ENCODE results near the gene SERPINA1. TPM values are rescaled to one million over a fixed set of nuclear protein-coding genes. Genes with fewer than 3 reads are reported as not detected.

SERPINA1 gene
- total and polyA plus RNA-seq, 8 donors: 10.5 to 1,332 (median 80.3) TPM

- intact Hi-C loops (cut with DNase I; ENCODE audit: low total_unique reads): no loop called here
- no peak overlapping the region for H3K4me3 ChIP-seq
- 81 to 90% (median 85%) methylated on average over 7 to 8 of the region's 8 CpGs for WGBS, 5 donors
- H3K27ac ChIP-seq: no peak overlapping the region
- peaks cover 0 to 17% (median 8%) of the 10 kb centered on the region in 4 donors for H3K4me1 ChIP-seq
- no peaks in the 10 kb centered on the region for H3K36me3 ChIP-seq
- no peak for TF ChIP-seq CTCF (IDR thresholded peaks at IDR 0.05)
- no peak for TF ChIP-seq POLR2AphosphoS5 (IDR thresholded peaks at IDR 0.05)
- no peak for TF ChIP-seq POLR2A (IDR thresholded peaks at IDR 0.05)
- no peak for TF ChIP-seq EP300 (IDR thresholded peaks at IDR 0.05)
- DNase-seq: no peak
- H3K9me3 ChIP-seq: no peaks in the 10 kb centered on the region
- H3K27me3 ChIP-seq: peaks cover 0 to 4% (median 0%) of the 10 kb centered on the region in 3 donors
Observed at GRCh38 chr14:94343238-94344005, 45.0 kb downstream of the SERPINA1 start.

GRCh38 chr14:94342334-94342934, 46.0 kb downstream of the SERPINA1 start:
- peak; percentile 91 to 94 for DNase-seq
- Histone ChIP-seq H3K27ac (peak overlapping the region in 2 of 5 donors; percentile 26 to 38), H3K27me3 (peaks cover 0 to 4% (median 0%) of the 10 kb centered on the region in 3 donors), H3K4me3 (no peak overlapping the region), H3K4me1 (peaks cover 0 to 17% (median 8%) of the 10 kb centered on the region in 4 donors), H3K9me3 (no peaks in the 10 kb centered on the region), H3K36me3 (no peaks in the 10 kb centered on the region)
- no peak for TF ChIP-seq POLR2A (IDR thresholded peaks at IDR 0.05)
- TF ChIP-seq POLR2AphosphoS5 (IDR thresholded peaks at IDR 0.05): peak in 2 of 3 donors; percentile 27 to 79
- no peak for TF ChIP-seq EP300 (IDR thresholded peaks at IDR 0.05)
- TF ChIP-seq CTCF (IDR thresholded peaks at IDR 0.05): no peak
- intact Hi-C loops (cut with DNase I; ENCODE audit: low total_unique reads): no loop called here
- WGBS, 5 donors: 21 to 41% (median 37%) methylated on average over 2 of the region's 2 CpGs

DNA sequence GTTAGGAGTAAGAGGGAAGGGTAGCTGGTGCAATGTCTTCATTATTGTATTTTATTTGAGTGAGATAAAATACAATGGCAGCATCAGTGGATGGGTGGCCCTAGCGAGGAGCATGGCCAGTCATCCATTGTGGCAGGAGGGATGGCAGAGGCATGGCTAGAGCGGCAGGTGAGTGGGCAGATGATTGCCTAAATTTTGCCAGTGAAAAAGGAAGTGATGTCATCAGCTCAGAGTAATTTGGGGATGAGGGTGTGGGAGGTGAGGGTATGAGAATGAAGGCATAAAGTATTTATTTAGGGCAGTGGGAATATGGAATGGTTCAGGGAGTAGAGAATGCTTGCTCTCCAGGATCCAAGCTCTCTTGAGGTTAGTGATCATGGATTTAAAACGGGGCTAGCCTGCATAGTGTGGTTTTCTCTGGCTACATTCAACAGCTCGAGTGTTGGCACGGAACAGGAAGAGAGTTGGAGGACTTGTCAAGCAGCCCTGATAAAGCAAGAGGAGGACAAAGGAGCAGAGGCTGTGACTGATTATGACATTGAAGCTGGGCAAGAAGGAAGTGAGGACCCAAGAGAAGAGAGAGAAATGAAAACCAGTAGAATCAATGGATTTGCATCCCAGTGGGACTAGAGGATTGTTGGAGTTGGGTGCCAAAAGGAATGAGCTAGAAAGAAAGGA, 46.6 kb downstream of the SERPINA1 start:
- DNase-seq: no peak
- TF ChIP-seq POLR2AphosphoS5 (IDR thresholded peaks at IDR 0.05) (no peak), POLR2A (IDR thresholded peaks at IDR 0.05) (no peak)
- 30 to 37% (median 36%) methylated on average over 5 of the region's 5 CpGs for WGBS, 5 donors
- peaks cover 0 to 4% (median 0%) of the 10 kb centered on the region in 3 donors for H3K27me3 ChIP-seq
- no peak overlapping the region for H3K4me3 ChIP-seq
- H3K4me1 ChIP-seq: peaks cover 0 to 17% (median 8%) of the 10 kb centered on the region in 4 donors
- no peaks in the 10 kb centered on the region for H3K36me3 ChIP-seq
- no peaks in the 10 kb centered on the region for H3K9me3 ChIP-seq
- peak overlapping the region in 3 of 5 donors; percentile 6 to 38 (median 26) for H3K27ac ChIP-seq
- intact Hi-C loops (cut with DNase I; ENCODE audit: low total_unique reads): no loop called here

GRCh38 chr14:94340533-94340932, 47.9 kb downstream of the SERPINA1 start:
- Histone ChIP-seq H3K36me3 (no peaks in the 10 kb centered on the region), H3K4me1 (peaks cover 0 to 17% (median 8%) of the 10 kb centered on the region in 4 donors), H3K4me3 (no peak overlapping the region), H3K27me3 (peaks cover 0 to 4% (median 0%) of the 10 kb centered on the region in 3 donors), H3K9me3 (no peaks in the 10 kb centered on the region), H3K27ac (no peak overlapping the region)
- DNase-seq: no peak
- intact Hi-C loops (cut with DNase I; ENCODE audit: low total_unique reads): no loop called here
- TF ChIP-seq CTCF (IDR thresholded peaks at IDR 0.05): no peak
- TF ChIP-seq POLR2A (IDR thresholded peaks at IDR 0.05): no peak
- no peak for TF ChIP-seq POLR2AphosphoS5 (IDR thresholded peaks at IDR 0.05)
- TF ChIP-seq EP300 (IDR thresholded peaks at IDR 0.05): no peak
